ENCODE results near the gene BMERB1.
"Not testable (repeated sequence)": the region's sequence is repeated elsewhere in the genome, so short reads cannot be mapped to it uniquely, and the experiment has no call there.

BMERB1 gene

GRCh38 chr16:15526731-15527130 lies 92.3 kb downstream of the BMERB1 start:
- FAIRE-seq: no peak

- FAIRE-seq: no peak
Observed at GRCh38 chr16:15529673-15530072, 95.3 kb downstream of the BMERB1 start.

- FAIRE-seq: no peak
Observed at GRCh38 chr16:15530085-15530484, 95.7 kb downstream of the BMERB1 start.

GRCh38 chr16:15532825-15533224 lies 98.4 kb downstream of the BMERB1 start:
- no peak for FAIRE-seq

- no peak for FAIRE-seq
Observed at GRCh38 chr16:15533386-15533785, 99.0 kb downstream of the BMERB1 start.

- FAIRE-seq: no peak
Observed at GRCh38 chr16:15535772-15536171, 101.4 kb downstream of the BMERB1 start.

GRCh38 chr16:15536843-15537242 lies 102.5 kb downstream of the BMERB1 start:
- FAIRE-seq: no peak

- FAIRE-seq: no peak
Observed at GRCh38 chr16:15538507-15538906, 104.1 kb downstream of the BMERB1 start.

GRCh38 chr16:15539197-15539596 lies 104.8 kb downstream of the BMERB1 start:
- FAIRE-seq: no peak

GRCh38 chr16:15542261-15542660 lies 107.9 kb downstream of the BMERB1 start:
- no peak for FAIRE-seq

- no peak for FAIRE-seq
Observed at GRCh38 chr16:15542734-15543347, 108.5 kb downstream of the BMERB1 start.

- no peak for FAIRE-seq
Observed at GRCh38 chr16:15544405-15544804, 110.0 kb downstream of the BMERB1 start.

- FAIRE-seq: no peak
Observed at GRCh38 chr16:15545544-15545943, 111.2 kb downstream of the BMERB1 start.

GRCh38 chr16:15547072-15547767 lies 112.8 kb downstream of the BMERB1 start:
- FAIRE-seq: not testable (repeated sequence)

GRCh38 chr16:15547768-15548096 lies 113.3 kb downstream of the BMERB1 start:
- FAIRE-seq: no peak

- no peak for FAIRE-seq
Observed at GRCh38 chr16:15548482-15548891, 114.1 kb downstream of the BMERB1 start.

- FAIRE-seq: no peak
Observed at GRCh38 chr16:15552507-15552906, 118.1 kb downstream of the BMERB1 start.

- no peak for FAIRE-seq
Observed at GRCh38 chr16:15553313-15554088, 119.1 kb downstream of the BMERB1 start.

GRCh38 chr16:15556130-15556529 lies 121.7 kb downstream of the BMERB1 start:
- no peak for FAIRE-seq

- no peak for FAIRE-seq
Observed at GRCh38 chr16:15557258-15557657, 122.9 kb downstream of the BMERB1 start.

GRCh38 chr16:15559176-15559575 lies 124.8 kb downstream of the BMERB1 start:
- FAIRE-seq: no peak

- FAIRE-seq: no peak
Observed at GRCh38 chr16:15564604-15565339, 130.4 kb downstream of the BMERB1 start.

GRCh38 chr16:15566095-15566494 lies 131.7 kb downstream of the BMERB1 start:
- FAIRE-seq: no peak
